Prostate gland (tissue), 2 donors: ENCODE data around the gene TIGIT.

Experiments used
- CTCF ChIP-seq, 4 experiments: fragments of 200-600 bp in 2 of 4; fragments of 450-650 bp in 2 of 4; sonication (generic) in 2 of 4; IDR thresholded peaks; 1 replicate in 3 of 4; 2 replicates in 1 of 4; pipeline ENCODE4 v1.5.1; 2016 to 2019; ENCODE audit warnings: antibody characterized with exemption in 4 of 4, mild to moderate bottlenecking in 2 of 4, moderate library complexity in 2 of 4
- POLR2A ChIP-seq: fragments of 450-650 bp; IDR thresholded peaks from one replicate; pipeline ENCODE4 v1.6.1; 2016; ENCODE audit warnings: antibody characterized with exemption, mild to moderate bottlenecking

GRCh38 chr3:114328345-114328744, 34.5 kb downstream of the TIGIT start:
- no peak for TF ChIP-seq CTCF (IDR thresholded peaks at IDR 0.05)
- TF ChIP-seq POLR2A, result no peak
